Measurements from ENCODE around the gene SLC13A2. TPM values are rescaled to one million over a fixed set of nuclear protein-coding genes. Genes with fewer than 3 reads are reported as not detected.

Gene SLC13A2
- total RNA-seq, 1 donor from 2014 or later: not detected

DNA sequence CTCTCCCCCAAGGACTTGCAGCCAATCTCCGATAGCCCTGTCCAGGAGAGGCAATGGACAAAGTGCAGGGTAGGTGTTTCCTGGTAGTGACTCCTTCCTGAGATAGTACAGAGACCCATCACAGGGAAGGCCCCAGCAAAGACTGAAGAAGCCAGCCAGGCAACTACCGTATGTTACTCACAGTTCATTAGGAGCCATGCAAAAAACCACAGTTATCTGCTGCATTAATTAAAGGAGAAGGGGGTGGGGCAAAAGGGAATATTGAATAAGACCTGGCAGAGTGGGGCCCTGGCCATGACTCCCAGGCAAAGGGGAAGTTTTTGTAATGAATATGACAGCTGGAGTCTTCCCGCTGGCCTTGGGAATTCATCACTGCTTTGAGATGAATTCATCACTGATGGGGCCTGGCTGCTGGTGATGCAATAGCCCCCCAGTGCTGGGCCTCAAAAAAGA, 2.5 kb upstream of the SLC13A2 start:
- no peak for DNase-seq

DNA sequence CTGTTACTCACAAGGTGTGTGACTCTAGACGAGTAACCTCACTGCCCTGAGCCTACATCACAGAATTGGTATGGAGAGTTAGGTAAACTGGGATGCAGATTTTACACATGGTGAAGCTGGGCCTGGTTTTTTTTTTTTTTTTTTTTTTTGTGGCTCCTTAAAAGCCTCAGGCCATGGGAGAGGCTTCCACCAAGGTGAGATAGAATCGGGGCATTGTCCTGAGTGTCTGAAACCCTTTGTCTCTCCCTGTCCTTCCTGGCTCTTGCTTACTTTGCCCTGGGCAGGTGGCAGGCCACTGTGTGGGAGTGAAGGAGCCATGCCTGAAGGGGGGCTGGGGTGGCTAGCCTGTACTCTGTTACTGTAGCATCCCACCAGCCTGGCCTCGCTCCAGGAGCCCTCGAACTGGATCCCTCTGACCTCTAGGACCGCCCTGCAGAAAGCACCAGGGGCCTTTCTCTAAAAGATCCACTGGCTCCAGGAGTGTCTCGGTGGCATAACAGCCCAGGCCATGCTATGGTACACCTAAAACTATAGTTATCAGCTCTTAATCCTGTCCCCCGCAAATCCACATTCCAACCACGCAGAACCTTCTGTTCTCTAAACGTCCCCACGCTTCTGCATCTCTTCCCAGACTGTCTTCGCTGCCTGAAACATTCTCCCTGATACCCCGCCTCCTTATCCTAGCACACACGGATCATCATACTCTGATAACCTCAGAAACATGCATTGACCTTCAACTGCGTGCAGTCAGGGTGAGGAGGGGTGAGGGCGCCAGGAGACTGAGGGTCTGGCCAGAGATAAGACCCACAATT, 1.7 kb upstream of the SLC13A2 start:
- DNase-seq: no peak

DNA sequence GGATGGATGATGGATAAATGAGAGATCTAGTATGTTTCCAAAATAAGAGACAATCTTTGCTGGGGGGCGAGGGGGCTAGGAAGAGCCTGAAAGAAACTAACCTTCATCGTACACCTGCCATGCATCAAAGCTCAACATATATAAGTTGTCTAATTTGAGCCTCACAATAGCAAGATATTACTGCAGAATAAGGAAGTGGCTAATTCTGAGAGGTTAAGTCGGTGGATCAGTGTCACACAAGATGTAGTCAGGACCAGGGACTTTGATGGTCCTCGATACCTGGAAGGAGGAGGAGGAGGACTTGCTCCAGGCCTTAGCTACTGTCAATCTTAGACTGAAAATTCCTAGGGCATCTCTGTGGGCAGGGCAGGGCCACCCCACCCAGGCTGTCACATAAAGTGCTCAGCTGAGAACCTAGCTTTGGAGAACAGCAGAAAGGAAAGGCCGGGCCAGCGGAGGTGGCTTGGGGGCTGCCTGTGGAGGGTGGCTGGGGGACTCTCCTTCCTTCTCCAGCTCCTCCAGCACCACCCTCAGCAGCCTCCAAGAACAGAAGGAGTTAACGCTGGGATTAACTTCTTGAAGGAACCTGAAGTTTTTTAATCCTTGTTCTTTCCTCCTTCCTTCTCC, 460 bp upstream of the SLC13A2 start:
- DNase-seq: no peak

DNA sequence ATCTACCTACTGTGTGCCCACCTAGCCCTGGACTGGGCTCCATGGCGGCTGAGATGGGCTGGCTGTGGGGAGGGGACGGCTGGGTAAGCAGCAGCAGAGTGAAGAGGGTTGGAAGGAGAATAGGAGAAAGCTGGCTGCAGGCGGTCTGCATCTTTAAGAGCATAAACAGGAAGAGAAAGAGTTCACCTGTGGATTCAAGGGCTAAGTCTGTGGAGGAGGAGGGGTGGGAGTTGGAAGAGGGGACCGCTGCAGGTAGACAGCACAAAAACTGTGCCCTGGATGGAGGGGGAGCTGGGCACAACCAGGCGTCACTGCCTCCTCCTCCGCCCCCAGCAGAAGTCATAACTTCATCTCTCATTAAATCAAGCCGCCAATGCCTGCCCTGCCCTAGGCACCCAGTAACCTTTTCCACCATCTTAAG, 677 bp downstream of the SLC13A2 start:
- DNase-seq: no peak

DNA sequence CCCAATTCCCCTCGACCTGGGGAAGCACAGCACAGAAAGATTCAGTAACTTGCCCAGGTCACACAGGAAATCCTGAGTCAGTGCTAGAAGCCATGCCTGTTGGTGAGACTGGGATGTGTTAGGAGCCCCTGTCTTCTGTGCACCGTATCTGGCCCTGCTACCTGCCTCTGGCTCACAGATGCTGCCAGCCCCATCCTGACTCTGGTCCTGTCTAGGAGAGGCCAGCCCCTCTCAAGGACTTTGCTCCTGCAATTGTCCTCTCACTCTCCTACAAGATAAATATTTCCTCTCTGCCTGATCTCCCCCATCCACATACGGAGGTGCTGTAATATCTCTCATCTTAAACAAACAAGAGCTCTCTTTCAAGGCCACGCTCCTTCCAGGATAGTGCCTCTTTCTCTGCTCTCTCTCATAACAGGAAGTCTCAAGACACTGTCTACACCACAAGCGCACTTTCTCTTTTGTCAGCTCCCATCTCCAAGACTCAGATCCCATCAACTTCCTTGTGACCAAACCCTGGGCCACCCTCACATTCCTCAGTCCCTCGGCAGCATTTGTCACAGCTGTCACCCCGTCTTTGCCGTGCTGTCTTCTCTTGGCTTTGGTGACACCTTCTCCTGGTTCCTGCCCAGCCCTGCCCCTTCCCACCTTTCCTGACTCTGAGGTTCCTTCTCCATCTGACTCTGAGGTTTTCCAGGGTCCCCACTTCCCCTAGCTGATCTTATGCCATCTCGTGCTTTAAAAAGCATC, 1.9 kb downstream of the SLC13A2 start:
- no peak for DNase-seq

DNA sequence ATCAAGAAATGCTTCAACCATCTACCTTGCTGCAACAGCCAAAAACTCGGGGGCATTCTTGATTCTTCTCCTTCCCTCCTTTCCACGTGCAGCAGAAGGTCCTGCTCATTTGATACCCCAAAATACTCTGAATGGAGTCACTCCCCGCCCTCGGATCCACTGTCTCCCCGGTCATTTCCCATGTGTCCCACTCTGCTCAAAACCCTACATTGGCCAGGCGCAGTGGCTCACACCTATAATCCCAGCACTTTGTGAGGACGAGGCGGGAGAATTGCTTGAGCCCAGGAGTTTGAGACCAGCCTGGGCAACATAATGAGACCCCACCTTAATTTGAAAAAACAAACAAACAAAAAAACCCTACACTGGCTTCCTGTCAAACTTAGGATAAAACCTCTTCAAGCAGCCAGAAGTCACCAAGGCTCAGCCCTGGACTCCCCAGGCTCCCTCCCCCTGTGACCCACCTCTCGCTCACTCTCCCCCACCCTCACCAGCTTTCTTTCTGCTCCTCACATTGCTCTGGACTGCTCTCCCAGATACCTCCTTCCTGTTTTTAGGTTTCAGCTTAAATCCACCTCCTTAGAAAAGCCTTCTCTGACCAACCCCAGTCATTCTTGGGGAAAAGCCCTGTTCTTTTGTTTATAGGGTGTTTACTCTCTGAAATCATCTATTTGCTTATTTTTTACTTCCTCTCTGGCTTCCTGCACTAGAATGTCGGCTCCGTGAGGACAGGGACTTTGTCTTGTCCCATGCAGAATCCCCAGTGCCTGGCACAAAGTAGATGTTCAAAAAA, 2.8 kb downstream of the SLC13A2 start:
- DNase-seq: no peak

- DNase-seq: no peak
These were observed 4.5 kb downstream of the SLC13A2 start for GRCh38 chr17:28477928-28478327.

- DNase-seq: no peak
These were observed 5.5 kb downstream of the SLC13A2 start for GRCh38 chr17:28478712-28479615.

DNA sequence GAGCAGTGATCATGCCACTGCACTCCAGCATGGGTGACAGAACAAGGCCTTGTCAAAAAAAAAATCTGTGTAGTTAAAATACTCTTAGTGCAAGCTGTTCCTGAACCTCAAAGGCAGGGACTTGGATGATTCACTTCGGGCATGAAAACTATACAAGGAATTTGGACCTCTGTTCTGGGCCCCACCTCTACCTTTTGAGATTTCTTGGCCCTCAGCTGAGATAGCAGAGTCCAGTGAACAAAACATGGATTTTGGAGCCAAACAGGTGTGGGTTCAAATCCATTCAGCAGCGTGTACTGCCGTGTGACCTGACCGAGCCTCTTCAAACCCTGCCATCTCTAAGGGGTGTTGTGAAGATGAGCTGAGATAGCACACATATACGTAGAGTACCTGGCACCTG, 6.8 kb downstream of the SLC13A2 start:
- DNase-seq: no peak

DNA sequence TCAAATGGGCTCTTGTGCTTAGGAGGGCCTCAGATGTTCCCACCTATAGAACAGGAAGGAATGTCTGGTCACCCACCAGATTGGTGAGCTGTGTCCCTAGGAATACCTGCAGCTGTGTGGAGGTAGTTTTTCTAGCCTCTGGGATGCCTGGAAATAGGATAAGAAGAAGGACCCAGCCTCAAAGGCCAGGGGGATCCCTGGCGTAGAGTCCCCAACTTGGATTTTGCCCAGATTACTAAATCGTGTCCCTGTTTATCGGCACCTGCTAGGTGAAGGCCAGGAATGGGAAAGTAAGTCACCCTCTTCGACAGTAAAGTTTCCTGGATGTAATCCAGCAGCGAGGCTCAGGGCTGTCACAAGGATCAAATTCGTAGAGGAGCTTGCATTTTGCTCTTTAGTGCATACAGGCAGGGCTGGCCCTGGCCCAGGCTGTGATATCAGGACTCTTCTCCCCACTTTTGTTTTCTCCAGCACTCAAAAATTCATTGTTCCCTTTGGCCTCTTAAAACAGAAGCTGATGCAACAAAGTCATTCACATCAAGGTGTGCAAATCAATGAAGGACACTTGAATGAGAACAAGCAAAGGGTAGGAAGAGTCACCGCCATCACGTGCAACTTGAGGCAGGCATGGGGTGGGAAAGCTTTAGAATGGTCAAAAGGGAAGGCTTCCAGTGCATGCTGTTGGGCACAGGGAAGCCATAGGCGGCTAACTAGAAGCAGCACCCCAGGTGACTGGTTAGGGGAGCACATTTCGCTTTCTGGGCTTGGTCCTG, 7.5 kb downstream of the SLC13A2 start:
- DNase-seq: no peak

- no peak for DNase-seq
These were observed 9.2 kb downstream of the SLC13A2 start for GRCh38 chr17:28482551-28483199.

- DNase-seq: no peak
These were observed 10.9 kb downstream of the SLC13A2 start for GRCh38 chr17:28484296-28484695.

- DNase-seq: no peak
These were observed 11.6 kb downstream of the SLC13A2 start for GRCh38 chr17:28485049-28485448.

- no peak for DNase-seq
These were observed 14.6 kb downstream of the SLC13A2 start for GRCh38 chr17:28487881-28488532.

- DNase-seq: no peak
These were observed 15.3 kb downstream of the SLC13A2 start for GRCh38 chr17:28488533-28489276.

GRCh38 chr17:28491286-28491685, 17.8 kb downstream of the SLC13A2 start:
- DNase-seq: no peak

DNA sequence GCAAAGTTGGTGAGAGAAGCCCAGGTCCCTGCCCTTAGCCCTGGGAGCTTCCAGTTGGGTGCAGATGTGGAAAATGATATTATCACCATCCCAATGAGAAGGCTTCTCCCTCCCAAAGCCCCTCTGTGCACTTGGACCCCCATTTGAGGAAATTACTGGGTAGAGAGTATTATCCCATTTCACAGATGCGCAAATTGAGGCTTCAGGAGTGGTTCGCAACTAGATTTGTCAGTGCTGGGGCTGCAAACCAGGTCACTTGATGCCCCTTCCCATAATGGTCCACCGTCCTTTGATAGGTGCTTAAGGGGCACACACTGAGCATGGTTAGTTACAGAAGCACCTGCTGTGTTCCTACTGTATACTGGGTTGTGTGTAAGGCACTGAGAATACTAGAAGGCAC, 18.4 kb downstream of the SLC13A2 start:
- no peak for DNase-seq

GRCh38 chr17:28492352-28493310, 19.2 kb downstream of the SLC13A2 start:
- no peak for DNase-seq

Data from dermis blood vessel endothelial cell (primary cell).